ENCODE measurements around the gene HPN.

GRCh38 chr19:35080613-35081170 is 39.2 kb downstream of the HPN start:
- TF ChIP-seq CTCF (IDR thresholded peaks at IDR 0.05) (no peak), POLR2A (IDR thresholded peaks at IDR 0.05) (no peak)

Data from uterus (tissue), 2 donors.